Common myeloid progenitor, CD34-positive (primary cell): ENCODE data around the gene EVL.
A peak's percentile ranks its signal among the peaks of the same experiment; 100 is the strongest.
"Not testable (repeated sequence)": the region's sequence is repeated elsewhere in the genome, so short reads cannot be mapped to it uniquely, and the experiment has no call there.

Experiments
- CTCF ChIA-PET: fragments of 350-600 bp; sonication (Branson Sonifier 250); formaldehyde crosslinking; loops from one replicate; lab custom pipeline; 2021; ENCODE audit warnings: antibody characterized with exemption; lab: Charles Lee
- POLR2A ChIA-PET: fragments of 350-600 bp; sonication (Branson Sonifier 250); formaldehyde crosslinking; loops from one replicate; lab custom pipeline; 2021; ENCODE audit warnings: antibody characterized with exemption; lab: Charles Lee
- DNase-seq, 3 donors: peaks; one replicate each; pipeline versions ENCODE4 v3.0.0 to v3.0.0-alpha.2; 2013
- H3K27ac ChIP-seq, 2 experiments: 1 replicate in 1 of 2; 2 replicates in 1 of 2; pipeline ENCODE4 v1.7.0; 2013; ENCODE audit warnings: inconsistent platforms in 2 of 2, low read length in 2 of 2, mild to moderate bottlenecking in 2 of 2, low read depth in 1 of 2, moderate library complexity in 1 of 2; ENCODE audit not compliant: severe bottlenecking in 2 of 2, insufficient read depth in 1 of 2, poor library complexity in 1 of 2
- H3K27me3 ChIP-seq, 5 experiments: replicated peaks in 2 of 5; 1 replicate in 3 of 5; 2 replicates in 2 of 5; pipeline versions ENCODE4 v1.6.1 to v1.7.0; 2013; ENCODE audit warnings: low read length in 4 of 5, mild to moderate bottlenecking in 2 of 5, moderate library complexity in 2 of 5, inconsistent platforms in 1 of 5; ENCODE audit not compliant: insufficient read depth in 5 of 5, control insufficient read depth in 4 of 5
- H3K36me3 ChIP-seq, 4 experiments: 1 replicate in 2 of 4; 2 replicates in 2 of 4; pipeline versions ENCODE4 v1.6.1 to v1.7.0; 2013; ENCODE audit warnings: low read length in 3 of 4, control low read depth in 1 of 4, mild to moderate bottlenecking in 1 of 4; ENCODE audit not compliant: control insufficient read depth in 4 of 4, insufficient read depth in 4 of 4
- H3K4me1 ChIP-seq, 4 experiments: 1 replicate in 3 of 4; 2 replicates in 1 of 4; pipeline versions ENCODE4 v1.6.1 to v1.7.1; 2013; ENCODE audit warnings: low read length in 3 of 4, mild to moderate bottlenecking in 3 of 4, control low read depth in 1 of 4, inconsistent platforms in 1 of 4, moderate library complexity in 1 of 4; ENCODE audit not compliant: control insufficient read depth in 4 of 4, insufficient read depth in 4 of 4; ENCODE audit errors: control extremely low read depth in 1 of 4
- H3K4me3 ChIP-seq, 7 experiments: 1 replicate in 4 of 7; 2 replicates in 3 of 7; pipeline versions ENCODE4 v1.5.1 to v1.7.0; 2013; ENCODE audit warnings: mild to moderate bottlenecking in 7 of 7, low read length in 6 of 7, moderate library complexity in 6 of 7, inconsistent platforms in 2 of 7, low read depth in 2 of 7, control low read depth in 1 of 7; ENCODE audit not compliant: insufficient read depth in 4 of 7, control insufficient read depth in 1 of 7; ENCODE audit errors: extremely low read depth in 1 of 7
- H3K9me3 ChIP-seq, 5 experiments: 1 replicate in 4 of 5; 2 replicates in 1 of 5; pipeline versions ENCODE4 v1.6.1 to v1.7.1; 2013; ENCODE audit warnings: low read length in 4 of 5, mild to moderate bottlenecking in 2 of 5, inconsistent platforms in 1 of 5, low read depth in 1 of 5, moderate library complexity in 1 of 5; ENCODE audit not compliant: control insufficient read depth in 4 of 5, insufficient read depth in 2 of 5; ENCODE audit errors: control extremely low read depth in 1 of 5
- WGBS: methylation state at CpG from one replicate; pipeline ENCODE4 v1.1.5; 2013; ENCODE audit not compliant: insufficient coverage; 5-methylcytosine and 5-hydroxymethylcytosine counted together

EVL gene

DNA sequence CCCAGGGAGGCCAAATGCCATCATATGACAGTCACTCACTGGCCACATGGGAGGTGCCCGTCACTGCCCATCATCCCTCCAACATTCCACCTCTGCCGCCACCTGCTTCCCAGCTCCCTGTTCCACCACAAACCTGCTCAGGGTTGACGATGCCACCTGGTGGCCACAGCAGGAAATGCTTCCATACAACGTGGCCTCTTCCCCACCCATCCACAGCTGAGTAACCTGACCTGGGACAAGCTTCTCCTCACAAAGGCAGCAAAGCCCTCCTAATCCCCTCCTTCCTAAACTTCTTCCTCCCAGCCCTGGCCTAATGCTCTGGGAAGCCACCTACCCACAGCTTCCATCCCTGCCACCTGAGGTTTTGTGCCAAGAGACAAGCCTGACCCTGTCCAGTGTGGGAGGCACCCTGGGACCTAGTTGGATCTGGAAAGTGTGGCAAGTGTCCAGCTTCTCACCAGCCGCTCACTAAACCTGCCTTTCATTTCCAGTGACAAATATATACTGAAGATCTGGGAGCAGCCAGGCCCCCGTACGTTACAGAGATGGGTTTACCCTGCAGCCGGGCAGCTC is 89.9 kb downstream of the EVL start:
- CTCF ChIA-PET = interaction anchor here (0.6 to 4.6 kb wide), 16 partner anchors 9 to 93 kb away, joined by 3 to 29 read pairs (median 4); no protein-coding TSS in a partner anchor
- no peak overlapping the region for H3K4me3 ChIP-seq
- no peaks in the 10 kb centered on the region for H3K36me3 ChIP-seq
- H3K9me3 ChIP-seq = peaks cover 0 to 15% (median 6%) of the 10 kb centered on the region in 5 experiments
- POLR2A ChIA-PET = no interaction called here
- DNase-seq = peak; percentile 42 to 62 (median 51)
- H3K4me1 ChIP-seq = peaks cover 0 to 16% (median 13%) of the 10 kb centered on the region in 4 experiments
- no peak overlapping the region for H3K27ac ChIP-seq
- H3K27me3 ChIP-seq = peaks cover 0 to 21% (median 5%) of the 10 kb centered on the region in 5 experiments
- WGBS = 87% methylated on average over 8 of the region's 8 CpGs

DNA sequence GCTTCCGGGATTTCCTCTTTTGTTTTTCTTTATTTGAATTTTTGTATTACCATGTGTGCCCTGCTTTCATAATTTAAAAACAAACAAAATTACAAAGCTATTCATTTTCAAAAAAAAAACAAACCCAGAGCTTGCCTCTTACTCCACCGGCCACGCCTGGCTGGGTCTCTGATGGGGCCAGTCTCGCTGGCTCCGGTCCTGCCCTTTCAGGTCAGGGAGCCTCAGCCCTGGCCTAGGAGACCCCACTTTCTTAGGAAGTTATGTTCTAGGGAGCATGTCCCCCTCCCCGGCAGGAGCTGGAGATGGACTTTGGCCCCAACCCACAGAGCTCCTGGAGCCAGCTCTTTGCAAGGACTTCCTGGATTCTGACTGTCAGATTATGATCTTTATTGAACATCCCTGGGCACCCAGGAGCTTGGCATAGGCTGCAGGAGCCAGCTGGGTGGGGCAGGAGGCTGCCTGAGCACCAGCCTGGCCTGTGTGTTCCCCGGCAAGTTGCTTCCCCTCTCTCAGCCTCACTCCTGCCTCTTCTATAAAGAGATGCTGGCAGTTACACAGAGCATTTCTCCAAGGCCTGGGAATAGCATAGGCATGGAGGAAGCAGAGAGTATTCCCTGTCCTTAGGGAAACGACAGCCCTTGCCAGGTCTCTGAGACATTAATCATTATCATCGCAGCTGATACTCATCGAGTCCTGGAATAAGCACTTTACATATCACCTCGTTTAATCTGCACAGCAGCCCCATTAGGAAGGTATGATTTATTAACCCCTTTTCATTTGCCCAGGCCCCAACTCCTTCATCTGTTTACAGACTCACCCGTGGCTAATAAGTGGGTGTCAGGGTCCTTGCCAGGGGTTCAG is 90.8 kb downstream of the EVL start:
- Histone ChIP-seq H3K27me3 (peaks cover 0 to 29% (median 13%) of the 10 kb centered on the region in 5 experiments), H3K36me3 (no peaks in the 10 kb centered on the region), H3K4me1 (peaks cover 0 to 17% (median 13%) of the 10 kb centered on the region in 4 experiments), H3K27ac (no peak overlapping the region), H3K4me3 (no peak overlapping the region), H3K9me3 (peaks cover 0 to 15% (median 10%) of the 10 kb centered on the region in 5 experiments)
- no peak for DNase-seq
- CTCF ChIA-PET = interaction anchor here (0.6 to 4.6 kb wide), 22 partner anchors 9 to 175 kb away, joined by 3 to 29 read pairs (median 4); no protein-coding TSS in a partner anchor
- WGBS = 90% methylated on average over 7 of the region's 12 CpGs
- POLR2A ChIA-PET = no interaction called here

GRCh38 chr14:100156776-100157175 is 91.6 kb downstream of the EVL start:
- peaks cover 0 to 17% (median 13%) of the 10 kb centered on the region in 4 experiments for H3K4me1 ChIP-seq
- POLR2A ChIA-PET = no interaction called here
- peaks cover 0 to 33% (median 17%) of the 10 kb centered on the region in 5 experiments for H3K27me3 ChIP-seq
- CTCF ChIA-PET = interaction anchor here (0.7 to 4.6 kb wide), 13 partner anchors 10 to 175 kb away, joined by 3 to 29 read pairs (median 5); no protein-coding TSS in a partner anchor
- WGBS = 62% methylated on average over 3 of the region's 6 CpGs
- H3K9me3 ChIP-seq = peaks cover 0 to 15% (median 10%) of the 10 kb centered on the region in 5 experiments
- no peak for DNase-seq
- no peaks in the 10 kb centered on the region for H3K36me3 ChIP-seq
- H3K27ac ChIP-seq = no peak overlapping the region
- no peak overlapping the region for H3K4me3 ChIP-seq

DNA sequence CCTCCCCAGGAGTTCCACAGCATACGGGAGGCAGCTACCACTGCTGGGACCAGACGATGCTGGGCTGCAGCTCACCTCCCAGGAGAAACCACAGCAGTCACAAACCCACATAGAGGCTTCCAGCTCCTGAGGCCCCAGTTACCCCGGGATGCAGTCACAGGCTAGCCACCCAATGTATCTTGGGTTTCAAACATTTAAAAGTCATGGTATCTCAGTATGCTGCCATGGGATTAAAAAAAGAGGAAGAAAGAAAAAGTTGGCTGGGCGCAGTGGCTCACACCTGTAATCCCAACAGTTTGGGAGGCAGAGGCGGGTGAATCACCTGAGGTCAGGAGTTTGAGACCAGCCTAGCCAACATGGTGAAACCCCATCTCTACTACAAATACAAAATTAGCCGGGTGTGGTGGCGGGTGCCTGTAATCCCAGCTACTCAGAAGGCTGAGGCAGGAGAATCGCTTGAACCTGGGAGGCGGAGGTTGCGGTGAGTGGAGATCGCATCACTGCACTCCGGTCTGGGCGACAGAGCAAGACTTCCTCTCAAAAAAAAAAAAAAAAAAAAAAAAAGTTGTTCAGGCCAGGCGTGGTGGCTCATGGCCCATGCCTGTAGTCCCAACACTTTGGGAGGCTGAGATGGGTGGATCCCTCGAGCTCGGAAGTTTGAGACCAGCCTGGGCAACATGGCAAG is 92.5 kb downstream of the EVL start:
- H3K4me3 ChIP-seq, POLR2A ChIA-PET, DNase-seq, H3K36me3 ChIP-seq, H3K27ac ChIP-seq: not testable (repeated sequence)
- Histone ChIP-seq H3K9me3 (peaks cover 0 to 15% (median 10%) of the 10 kb centered on the region in 5 experiments), H3K27me3 (peaks cover 0 to 33% (median 17%) of the 10 kb centered on the region in 5 experiments), H3K4me1 (peaks cover 0 to 17% (median 13%) of the 10 kb centered on the region in 4 experiments)
- CTCF ChIA-PET = interaction anchor here (0.9 to 4.6 kb wide), 10 partner anchors 9 to 176 kb away, joined by 3 to 29 read pairs (median 4); no protein-coding TSS in a partner anchor
- WGBS = 84% methylated on average over 11 of the region's 16 CpGs

GRCh38 chr14:100158566-100159093 is 93.4 kb downstream of the EVL start:
- ChIA-PET POLR2A (no interaction called here), CTCF (interaction anchor here (1.0 to 2.2 kb wide), 2 partner anchors 40 to 50 kb away, joined by 3 to 8 read pairs; no protein-coding TSS in a partner anchor)
- no peak for DNase-seq
- H3K36me3 ChIP-seq = no peaks in the 10 kb centered on the region
- H3K4me3 ChIP-seq = peak overlapping the region in 6 of 7 experiments; percentile 24 to 65 (median 56)
- peaks cover 0 to 33% (median 17%) of the 10 kb centered on the region in 5 experiments for H3K27me3 ChIP-seq
- peaks cover 0 to 15% (median 10%) of the 10 kb centered on the region in 5 experiments for H3K9me3 ChIP-seq
- 21% methylated on average over 31 of the region's 32 CpGs for WGBS
- no peak overlapping the region for H3K27ac ChIP-seq
- H3K4me1 ChIP-seq = peaks cover 0 to 17% (median 13%) of the 10 kb centered on the region in 4 experiments

DNA sequence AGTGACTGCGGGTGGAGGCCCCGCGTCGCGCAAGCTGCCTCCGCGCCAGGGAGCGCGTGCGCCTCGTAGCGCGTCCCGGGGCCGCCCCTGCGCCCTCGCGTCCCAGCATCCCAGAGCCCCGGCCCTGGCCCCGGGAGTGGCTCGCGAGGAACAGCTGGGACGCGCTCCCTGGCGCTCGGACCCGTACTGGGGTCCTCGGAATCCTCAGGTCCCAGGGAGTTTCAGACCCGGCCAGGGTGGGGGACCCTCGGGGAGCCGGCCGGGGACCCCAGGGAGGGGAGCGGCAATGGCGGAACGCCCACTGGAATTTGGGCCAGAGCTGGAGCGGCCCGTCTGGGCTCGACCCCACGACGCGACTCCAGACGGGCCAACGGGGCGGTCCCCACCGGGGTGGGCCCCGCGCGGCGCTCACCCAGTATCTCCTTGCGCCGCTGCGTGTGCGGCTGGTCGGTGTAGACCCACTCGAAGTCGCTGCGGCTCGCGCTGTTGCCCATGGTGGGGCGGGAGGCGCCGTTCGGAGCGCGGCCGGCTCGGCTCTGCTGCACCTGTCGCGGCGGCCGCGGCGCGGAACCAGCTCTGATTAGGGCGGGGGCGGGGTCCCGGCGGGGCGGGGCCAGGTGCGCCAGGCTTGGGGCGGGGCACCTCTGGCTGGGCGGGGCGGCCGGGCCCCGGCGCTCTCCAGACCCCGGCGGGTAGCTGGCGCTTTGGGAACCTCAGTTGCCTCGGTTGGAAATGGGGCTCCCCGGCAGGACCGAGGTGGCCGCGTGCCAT is 94.1 kb downstream of the EVL start, which contains the start of gene DEGS2:
TSS of gene DEGS2 (minus strand) at position 552 of the 771 bp plus-strand sequence. CDS start at position 494, 58 bp downstream.
- no peak within 1 kb of the TSS for H3K27ac ChIP-seq
- ChIA-PET POLR2A (interaction anchor here (0.6 to 1.0 kb wide), 2 partner anchors 17 to 1669 kb away, joined by 4 to 5 read pairs; no protein-coding TSS in a partner anchor), CTCF (interaction anchor here (1.1 kb wide), 1 partner anchor 19 kb away, joined by 3 read pairs; no protein-coding TSS in a partner anchor)
- peak in 2 of 3 donors; percentile 40 to 65 for DNase-seq
- H3K36me3 ChIP-seq = no peaks in the 10 kb centered on the region
- H3K9me3 ChIP-seq = peaks cover 0 to 13% (median 9%) of the 10 kb centered on the region in 5 experiments
- WGBS = under 1% methylated on average over 90 of the region's 94 CpGs
- H3K27me3 ChIP-seq = peaks cover 0 to 33% (median 17%) of the 10 kb centered on the region in 5 experiments
- H3K4me3 ChIP-seq = peak within 1 kb of the TSS; percentile 24 to 66 (median 51)
- peaks cover 0 to 17% (median 13%) of the 10 kb centered on the region in 4 experiments for H3K4me1 ChIP-seq
